GM21360 (cell line): ENCODE results near the gene STX18.

ENCODE experiments used
- ATAC-seq: cut with Tn5 transposase; IDR thresholded peaks from one replicate; pipeline ENCODE4 v1.9.1; 2021; ENCODE audit warnings: mild to moderate bottlenecking, moderate library complexity; ENCODE audit not compliant: unreplicated experiment

Gene STX18

DNA sequence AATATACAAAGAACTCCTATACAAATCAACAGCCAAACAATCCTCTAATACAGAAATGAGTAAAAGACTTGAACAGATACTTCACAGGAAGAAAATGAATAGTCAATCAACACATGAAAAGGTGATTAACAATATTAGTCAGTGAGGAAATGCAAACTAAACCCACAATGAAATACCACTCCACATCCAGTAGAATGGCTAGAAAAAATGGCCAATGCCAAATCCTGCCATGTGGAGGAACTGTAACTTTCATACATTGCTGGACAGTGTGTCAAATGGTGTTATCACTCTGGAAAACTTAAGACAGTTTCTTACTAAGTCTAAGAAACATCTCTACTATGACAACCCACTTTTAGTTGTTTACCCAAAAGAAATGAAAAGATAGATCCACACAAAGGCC, 95.4 kb downstream of the STX18 start:
- ATAC-seq: no peak

DNA sequence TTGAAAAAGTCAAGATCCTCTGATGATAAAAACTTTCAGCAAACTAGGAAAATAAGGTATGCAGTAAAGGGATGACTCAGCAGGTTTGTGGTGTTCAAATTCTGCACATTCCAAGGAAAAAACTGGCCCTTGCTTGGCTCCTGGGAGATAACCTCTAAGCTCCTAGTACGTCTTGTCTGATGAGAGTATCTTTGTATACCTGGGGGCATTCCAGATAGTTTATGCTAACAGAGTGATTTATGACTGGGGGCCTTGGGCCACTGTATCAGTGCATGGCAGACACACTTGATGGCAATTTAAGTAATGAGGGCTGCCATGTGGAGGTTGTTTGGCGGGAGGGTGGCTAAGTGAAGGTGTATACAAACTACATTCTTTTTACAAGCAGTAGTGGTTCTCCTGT, 98.0 kb downstream of the STX18 start:
- ATAC-seq: no peak

DNA sequence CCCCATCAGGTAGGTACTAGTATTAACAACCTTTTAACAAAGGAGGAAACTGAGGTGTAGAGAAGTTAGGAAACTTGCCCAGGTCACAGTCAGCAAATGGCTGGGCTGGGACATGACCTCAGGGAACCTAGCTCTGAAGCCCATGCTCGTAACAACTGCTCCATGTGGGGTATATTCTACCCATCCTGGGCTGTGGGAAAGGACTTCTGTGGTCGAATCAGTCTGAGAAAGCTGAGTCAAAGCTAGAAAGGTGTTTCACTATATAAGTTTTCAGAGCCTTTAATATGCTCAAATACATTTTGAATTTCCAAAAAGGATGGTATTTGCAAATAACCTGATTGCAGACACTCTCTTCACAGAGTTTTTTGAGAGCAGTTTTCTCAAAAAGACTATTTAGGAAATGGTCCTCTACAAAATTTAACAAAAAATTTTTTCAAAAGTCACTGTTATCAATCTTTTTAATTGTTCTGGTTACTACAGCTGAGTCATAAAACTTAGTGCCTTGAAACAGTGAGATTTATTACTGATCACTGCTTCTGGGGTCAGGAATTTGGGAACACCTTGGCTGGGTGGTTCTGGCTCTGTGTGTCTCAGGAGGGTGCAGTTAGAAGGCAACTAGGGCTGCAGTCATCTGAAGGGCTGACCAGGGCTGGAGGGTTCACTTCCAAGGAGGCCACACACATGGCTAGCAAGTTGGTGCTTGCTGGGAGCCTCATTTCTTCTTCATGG, 101.4 kb downstream of the STX18 start:
- peak; percentile 75 for ATAC-seq

DNA sequence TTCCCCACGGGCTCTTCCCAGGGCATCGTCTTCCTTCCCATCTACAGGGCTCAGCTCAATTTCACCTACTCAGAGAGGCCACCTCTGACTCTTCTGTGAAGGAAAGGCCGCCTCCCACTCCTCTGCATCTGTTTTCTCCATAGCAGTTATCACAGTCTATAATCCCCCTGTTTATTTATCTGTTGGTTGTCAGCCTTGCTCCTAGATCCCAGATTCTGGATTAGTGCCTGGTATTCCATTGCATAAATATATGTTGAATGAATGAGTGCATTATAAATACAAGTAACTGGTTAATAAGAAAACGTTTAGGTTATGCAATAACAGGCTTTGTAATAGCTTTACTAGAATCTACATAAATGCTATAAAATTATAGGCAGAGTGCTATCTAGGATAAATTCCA, 102.1 kb downstream of the STX18 start:
- no peak for ATAC-seq

DNA sequence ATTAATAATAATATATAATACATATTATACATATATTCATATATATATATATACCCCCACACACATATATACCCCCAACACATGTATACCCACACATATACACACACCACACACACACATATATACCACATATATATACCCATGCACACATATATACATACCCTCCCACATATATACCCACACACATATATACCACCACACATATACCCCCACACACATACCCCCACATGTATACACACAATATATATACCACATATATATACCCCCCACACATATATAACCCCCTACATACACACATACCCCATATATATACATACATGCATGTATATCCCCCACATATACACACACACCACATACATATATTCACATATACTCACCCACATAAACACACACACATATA, 103.0 kb downstream of the STX18 start:
- ATAC-seq: no peak

DNA sequence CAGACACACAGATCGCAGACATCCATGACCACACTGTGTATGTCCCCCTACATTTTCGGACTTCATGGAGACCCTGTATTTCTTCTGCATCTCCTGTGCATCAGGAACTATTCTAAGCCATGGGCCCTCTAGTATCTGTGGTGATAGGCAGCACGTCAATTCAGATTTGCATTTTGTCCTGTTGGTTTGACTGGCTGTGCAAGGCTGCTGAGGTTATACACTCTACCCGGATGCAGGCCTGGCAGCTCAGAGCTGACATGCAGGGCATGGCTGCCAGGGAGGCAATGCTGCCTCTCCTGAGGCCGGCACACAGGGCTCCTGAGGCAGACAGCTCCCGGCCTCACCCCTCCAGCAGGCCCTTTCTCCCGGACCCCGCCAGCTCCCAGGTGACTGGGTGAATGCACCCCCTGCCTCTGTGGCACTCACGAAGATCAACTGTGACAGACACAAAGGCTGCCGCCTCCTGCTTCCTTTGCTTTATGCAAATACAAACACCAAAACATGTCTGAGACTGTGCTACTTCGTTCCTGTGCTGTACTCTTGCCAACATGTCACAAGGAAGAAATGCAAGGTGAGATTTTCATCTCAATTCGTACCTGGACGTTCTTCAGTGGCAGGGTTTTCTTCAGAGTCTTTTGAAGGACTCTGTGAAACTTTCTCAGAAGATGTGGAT, 103.9 kb downstream of the STX18 start:
- no peak for ATAC-seq

DNA sequence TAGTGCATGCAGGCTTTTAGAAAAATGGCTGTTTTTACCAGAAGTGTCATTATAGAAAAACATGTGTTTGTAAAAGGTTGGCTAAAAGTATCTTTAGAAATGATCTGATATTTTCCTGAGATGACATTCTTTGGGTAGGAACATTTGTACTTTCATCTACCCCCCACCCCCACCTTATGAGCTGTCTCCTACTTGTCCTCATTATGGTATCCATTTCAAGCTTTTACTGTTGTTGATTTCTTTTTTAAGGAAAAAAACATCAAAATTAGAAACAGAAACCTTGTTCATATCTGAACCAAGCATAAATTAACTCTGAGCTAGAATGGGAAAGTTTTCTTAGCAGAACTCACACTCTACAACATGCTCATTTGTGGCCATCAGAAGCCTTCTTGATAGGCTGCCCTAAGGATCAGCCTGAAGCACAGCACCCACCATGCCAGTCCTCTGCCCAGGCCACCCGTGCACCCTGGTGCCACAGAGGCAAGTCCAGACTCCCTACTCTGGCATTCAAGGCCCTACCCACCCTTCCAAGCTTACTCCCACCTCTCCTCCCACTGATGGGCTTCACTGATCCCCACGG, 105.5 kb downstream of the STX18 start:
- ATAC-seq: no peak

DNA sequence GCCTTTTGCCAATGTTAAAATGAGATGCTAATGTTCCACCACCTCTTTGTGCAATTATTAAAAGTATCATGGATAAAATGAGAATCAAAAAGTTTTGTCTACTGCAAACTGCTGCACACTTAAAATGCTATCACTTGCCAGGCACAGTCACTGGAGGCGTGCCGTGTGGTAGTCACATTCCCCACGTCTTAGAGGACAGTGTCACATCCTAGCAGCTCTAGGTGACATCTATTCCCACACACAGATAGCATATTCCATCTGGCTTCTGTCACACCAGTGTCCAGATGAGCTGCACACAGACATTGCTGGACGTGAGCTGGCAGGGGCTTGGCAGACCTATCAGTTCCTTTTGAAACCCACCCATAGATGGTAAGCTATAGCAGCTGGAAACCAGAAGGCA, 107.9 kb downstream of the STX18 start:
- no peak for ATAC-seq

DNA sequence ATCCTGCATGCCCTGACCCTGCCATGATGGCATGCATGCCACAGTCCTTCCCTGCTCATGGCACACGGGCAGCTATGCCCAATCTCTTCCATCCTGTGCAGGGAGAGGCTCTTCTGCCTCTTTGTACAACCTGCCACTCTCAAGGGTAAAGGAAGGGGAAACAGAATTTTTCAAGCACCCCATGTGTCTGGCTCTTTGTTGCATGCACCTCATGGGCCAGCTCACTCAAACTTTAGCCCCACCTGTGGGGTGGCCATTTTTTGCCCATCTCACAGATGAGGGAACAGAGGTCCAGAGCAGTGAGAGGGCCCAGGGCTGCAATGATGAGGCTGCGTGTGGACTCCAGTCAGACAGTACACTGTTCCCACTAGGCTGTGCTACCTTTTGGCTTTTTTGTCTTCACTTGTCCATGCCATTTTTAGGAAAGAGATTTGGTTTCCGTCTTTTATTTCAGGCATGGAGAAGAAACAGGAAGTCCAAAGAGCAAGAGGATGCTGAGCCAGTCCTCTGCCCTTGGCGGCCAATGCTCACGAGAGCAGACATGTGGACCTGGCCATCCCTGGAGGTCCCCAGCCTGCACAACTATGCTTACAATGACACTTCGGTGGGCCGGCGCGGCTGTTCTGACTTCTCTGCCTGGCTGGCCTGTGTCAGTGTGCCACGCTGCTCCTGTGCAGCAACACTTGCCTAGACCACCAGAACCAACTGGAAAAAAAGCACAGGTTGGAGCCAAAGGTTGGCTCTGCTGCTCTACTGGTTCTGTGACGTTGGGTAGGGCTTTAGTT, 109.3 kb downstream of the STX18 start:
- no peak for ATAC-seq

DNA sequence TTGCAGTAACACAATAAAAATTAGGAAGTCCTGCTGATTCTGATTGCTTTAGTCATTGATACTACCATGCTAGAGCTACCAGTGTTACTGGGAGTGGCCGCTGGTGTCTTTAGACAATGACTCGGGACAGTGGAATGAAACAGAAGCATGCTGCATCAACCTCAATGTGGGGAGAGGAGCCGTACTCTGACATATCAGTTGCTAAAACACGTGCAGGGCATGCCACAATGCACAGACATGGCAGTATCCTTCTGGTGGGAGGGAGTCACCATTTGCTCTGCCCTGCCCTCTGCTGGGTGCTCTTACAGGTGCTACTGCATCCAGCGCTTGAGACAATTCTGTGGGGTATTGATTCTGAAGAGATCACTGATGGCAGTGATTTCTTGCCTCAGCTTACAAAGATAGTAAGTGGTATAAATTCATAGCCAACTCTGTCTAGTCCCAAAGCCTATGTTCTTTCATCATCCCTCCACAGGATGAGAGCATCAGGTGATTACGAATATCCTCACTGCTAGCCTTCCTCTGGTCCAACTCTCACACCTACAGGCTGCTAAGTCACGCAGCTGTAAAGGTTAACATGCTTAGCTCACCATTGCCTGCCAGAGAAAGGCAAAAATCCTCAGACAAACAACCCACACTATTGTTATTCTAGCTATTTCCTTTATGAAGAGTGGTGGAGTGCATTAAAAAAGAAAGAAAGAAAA, 111.2 kb downstream of the STX18 start:
- peak; percentile 72 for ATAC-seq

DNA sequence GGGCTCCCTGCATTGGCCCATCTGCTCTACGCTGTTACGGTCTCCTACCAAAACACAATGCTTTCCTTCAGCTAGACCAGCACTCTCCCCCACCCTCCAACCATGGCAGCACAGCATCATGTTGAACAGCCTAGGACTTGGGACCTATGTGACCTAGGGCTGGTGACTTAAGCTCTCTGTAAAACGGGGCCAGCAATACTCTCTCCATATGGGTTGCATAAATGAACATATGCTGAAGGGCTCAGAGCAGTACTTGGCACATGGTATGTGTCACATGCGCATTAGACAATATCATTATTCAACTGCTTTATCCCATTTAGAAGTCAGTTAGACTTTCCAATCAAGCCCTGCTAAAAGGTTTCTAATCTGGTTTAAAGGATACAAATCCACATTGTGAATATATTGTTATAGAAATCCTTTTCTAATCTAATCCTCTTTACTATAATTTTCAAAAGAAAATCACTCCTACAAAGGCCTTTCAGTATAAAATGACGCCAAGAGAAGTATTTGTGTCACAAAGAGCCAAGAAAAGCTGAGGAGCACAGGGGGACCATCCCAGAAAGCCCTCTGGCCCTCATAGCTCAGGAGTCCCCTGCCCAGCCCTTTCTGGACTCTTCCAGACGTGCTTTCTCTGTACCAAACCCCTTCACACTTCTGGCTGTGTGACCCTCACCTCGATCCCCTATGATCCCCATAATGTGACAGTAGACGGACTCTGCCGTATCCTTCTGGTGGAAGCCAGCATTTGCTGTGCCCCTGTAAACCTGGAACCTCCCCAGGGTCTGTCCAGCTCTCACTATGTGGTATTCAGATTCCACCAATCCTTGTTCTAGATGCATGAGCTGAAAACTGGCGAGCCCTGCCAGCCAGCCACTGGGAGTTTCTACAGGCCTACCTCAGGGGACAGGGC, 112.6 kb downstream of the STX18 start:
- no peak for ATAC-seq

DNA sequence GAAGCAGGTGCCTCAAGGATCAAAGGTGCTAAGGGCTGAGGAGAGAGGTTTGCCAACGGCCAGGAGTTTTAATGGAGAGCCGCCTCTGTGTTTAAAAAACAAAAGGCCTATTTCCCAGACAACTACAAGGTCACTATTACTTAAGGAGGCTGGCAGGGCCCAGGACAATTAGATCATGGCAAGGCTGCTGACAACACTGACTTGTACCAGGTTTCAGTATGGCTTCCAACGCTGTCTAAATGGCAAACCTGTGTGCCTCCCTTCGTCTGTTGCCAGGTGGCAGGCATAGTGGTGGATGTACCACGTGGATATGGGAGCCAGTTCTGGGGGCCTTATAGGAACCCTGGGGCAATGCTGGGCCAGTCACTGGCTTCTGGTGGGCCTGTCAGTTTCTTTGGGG, 114.0 kb downstream of the STX18 start:
- ATAC-seq: no peak

DNA sequence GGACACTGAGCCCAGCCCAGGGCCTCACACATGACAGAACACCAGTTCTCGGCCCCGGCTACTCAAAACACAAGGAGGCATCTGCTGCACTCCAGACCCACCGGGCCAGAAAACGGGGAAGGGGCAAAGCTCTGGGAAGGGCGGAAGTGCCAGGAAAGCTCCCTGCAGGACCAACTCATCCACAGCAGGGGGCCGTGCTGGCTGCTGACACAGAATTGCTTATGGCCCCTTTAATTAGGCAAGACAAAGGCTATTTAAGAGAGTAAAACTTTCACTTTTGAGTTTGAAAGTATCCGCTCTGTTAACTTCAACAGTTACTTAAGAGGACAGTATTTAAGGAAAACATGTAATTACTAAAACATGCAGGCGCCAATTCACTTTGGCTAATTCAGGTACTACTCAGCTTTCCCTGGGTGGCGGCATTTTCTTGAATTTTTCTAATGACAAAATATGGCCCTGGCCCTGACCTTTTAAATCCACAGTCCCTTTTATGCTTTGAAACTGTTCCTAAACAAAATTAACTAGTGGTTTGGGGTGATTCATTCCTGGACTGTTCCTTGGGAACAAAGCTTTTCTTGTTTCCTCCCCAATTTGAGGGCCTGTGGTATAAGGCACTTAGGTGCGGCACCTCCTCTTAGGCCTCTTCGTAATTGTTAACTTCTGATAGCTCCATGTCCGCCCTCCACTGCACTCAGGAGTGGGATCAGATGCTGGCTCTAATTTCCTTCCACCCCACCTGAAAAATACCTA, 114.6 kb downstream of the STX18 start:
- ATAC-seq: no peak

DNA sequence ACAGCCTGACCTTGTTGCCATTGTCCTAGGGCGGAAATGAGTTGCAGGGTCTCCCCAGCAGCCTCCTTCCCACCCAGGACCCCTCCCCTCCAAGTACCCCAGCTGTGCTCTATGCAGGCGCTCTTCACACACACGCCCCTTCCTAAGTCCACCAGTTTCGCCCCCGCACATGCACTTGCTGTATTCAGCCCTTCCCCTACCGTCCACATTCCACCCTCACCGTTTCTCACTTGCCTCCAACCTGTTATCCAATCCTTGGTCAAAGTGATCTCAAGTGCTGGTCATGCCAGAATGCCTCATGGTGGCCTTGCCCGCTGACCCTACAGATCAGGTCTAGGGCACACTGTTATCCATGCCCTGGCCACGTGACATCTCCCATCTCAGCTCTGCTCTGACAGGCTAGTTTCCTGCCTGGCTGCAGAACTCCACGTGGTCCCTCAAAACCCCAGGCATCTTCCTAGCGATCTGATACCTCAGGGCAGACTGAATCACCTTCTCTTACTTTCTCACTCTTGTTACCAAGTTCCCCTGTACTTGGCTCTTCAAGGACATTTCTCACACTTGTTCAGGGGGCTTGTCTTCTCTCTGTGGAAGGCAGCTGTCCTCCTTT, 115.2 kb downstream of the STX18 start:
- ATAC-seq: no peak

DNA sequence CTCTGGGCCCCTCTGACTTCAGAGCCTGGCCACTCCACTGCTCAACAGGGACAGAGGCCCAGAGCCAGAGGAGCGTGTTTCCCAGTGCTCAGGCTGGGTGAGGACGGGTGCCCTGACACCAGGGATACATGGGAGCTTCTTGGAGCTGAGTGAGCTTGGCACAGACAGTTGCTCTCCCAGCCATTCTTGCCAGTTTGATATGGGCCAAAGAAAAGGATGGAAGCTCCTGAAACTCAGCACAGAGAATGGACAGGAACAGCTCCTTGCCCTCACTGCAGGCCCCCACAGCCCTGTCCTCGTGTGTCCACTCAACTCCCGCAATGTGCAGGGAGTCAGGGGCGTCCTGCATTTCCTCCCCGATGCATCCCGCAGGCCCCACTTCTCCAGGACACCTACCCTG, 116.2 kb downstream of the STX18 start:
- no peak for ATAC-seq

DNA sequence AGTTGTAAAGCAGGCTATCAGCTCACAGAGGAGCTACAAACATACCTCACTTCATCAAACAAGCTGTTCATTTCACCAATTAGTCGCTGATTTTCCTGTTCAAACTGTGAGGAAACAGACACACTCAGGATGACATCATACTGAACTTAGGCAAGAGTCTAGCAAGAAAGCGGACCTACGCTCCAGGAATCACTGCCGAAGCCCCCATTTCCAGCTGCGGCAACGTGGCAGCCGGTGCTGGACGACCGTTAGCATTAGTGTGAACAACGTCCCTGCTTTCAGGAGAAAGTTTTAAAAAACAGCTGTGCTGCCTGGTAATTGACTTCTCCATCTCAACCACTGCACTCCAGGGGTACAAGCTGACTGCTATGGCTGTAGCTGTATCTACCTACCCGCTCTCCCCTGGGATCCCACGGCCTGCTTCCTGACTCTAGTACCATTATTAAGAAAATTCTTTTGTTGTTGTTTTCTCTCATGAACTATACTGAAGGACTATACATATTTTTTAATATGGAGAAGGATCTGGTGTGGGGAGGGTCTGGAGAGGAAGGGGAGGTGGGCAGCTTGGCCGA, 116.6 kb downstream of the STX18 start:
- no peak for ATAC-seq

DNA sequence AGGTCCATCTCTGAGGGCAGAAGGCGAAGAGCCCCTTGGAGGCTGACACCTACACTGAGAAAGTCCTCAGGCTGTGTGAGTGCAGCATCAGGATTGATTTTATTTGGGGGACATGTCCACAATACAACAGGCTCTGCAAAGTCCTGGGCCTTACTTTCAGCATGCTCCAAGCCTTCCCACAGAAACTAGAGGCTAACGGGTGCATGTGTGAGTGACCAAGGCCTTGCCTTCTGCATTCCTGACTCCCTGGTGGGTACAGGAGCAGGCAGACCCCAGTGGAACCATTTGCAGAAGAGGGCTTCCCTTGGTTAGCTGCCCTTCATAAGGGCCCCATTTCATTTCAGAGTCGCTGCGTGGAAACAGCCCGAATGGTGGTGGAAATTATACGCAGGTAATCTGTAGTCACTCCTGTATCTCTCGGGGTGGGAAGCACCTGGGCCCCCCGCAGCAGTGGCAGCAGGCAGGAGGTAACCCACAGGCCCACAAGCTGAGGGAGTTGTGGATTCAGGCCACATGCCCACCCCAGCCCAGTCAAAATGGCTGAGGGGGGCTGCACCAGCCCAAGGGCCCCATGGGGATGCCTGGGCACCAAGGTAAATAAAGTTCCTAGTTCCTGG, 117.2 kb downstream of the STX18 start:
- no peak for ATAC-seq
